Progenitor cell of endocrine pancreas (in vitro differentiated cells): ENCODE data around the gene STEAP3. TPM values are rescaled to one million over a fixed set of nuclear protein-coding genes. Genes with fewer than 3 reads are reported as not detected.
A peak's percentile ranks its signal among the peaks of the same experiment; 100 is the strongest.

ENCODE experiments used
- DNase-seq: peaks from one replicate; pipeline ENCODE4 v3.0.0; 2021; ENCODE audit warnings: low spot score; ENCODE audit not compliant: unreplicated experiment
- H3K27ac Mint-ChIP-seq: 2 replicates; pipeline ENCODE4 v1.8.0; 2021; ENCODE audit warnings: mild to moderate bottlenecking, moderate library complexity, mixed read lengths
- H3K27me3 Mint-ChIP-seq: 2 replicates; pipeline ENCODE4 v1.8.0; 2021; ENCODE audit warnings: mixed read lengths
- H3K36me3 Mint-ChIP-seq: 2 replicates; pipeline ENCODE4 v1.8.0; 2022; ENCODE audit warnings: mixed read lengths; ENCODE audit not compliant: insufficient read depth
- H3K4me1 Mint-ChIP-seq: 2 replicates; pipeline ENCODE4 v1.8.0; 2021; ENCODE audit warnings: low read depth, mixed read lengths
- H3K4me3 Mint-ChIP-seq: 2 replicates; pipeline ENCODE4 v1.8.0; 2021; ENCODE audit warnings: low read depth, mild to moderate bottlenecking, moderate library complexity, mixed read lengths
- H3K9me3 Mint-ChIP-seq: 2 replicates; pipeline ENCODE4 v1.8.0; 2021; ENCODE audit warnings: low read depth, mixed read lengths
- long read RNA-seq: library from polyadenylated mRNA; unstranded; transcript quantifications from one replicate; pipeline ENCODE4 v2.0.0, GENCODE V29; 2020
- total RNA-seq: library from RNA; stranded (reverse); gene quantifications from 2 replicates; pipeline ENCODE4 v1.2.1, GENCODE V29; 2021
- TF ChIP-seq, protein P1 (sequence below): fragments of 200-600 bp; sonication (generic); IDR thresholded peaks from one replicate; pipeline ENCODE4 v1.5.0; 2021; ENCODE audit warnings: antibody characterized with exemption, mild to moderate bottlenecking; ENCODE audit not compliant: unreplicated experiment

The STEAP3 gene, protein sequence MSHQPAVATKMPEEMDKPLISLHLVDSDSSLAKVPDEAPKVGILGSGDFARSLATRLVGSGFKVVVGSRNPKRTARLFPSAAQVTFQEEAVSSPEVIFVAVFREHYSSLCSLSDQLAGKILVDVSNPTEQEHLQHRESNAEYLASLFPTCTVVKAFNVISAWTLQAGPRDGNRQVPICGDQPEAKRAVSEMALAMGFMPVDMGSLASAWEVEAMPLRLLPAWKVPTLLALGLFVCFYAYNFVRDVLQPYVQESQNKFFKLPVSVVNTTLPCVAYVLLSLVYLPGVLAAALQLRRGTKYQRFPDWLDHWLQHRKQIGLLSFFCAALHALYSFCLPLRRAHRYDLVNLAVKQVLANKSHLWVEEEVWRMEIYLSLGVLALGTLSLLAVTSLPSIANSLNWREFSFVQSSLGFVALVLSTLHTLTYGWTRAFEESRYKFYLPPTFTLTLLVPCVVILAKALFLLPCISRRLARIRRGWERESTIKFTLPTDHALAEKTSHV
- total RNA-seq: 3.9 and 6.8 TPM in 2 replicates
- long read RNA-seq, full-length matches to known transcripts: 3 of 8 reads
- long read RNA-seq, partial matches to known transcripts: 2 of 8 reads
- long read RNA-seq, other reads (novel, unspliced or antisense): 3 of 8 reads

- Mint-ChIP-seq H3K4me1 (no peaks in the 10 kb centered on the region), H3K27ac (no peak within 1 kb of the TSS), H3K9me3 (no peaks in the 10 kb centered on the region), H3K27me3 (peaks cover 62% of the 10 kb centered on the region), H3K4me3 (peak within 1 kb of the TSS; percentile 61), H3K36me3 (no peaks in the 10 kb centered on the region)
- TF ChIP-seq, protein P1, sequence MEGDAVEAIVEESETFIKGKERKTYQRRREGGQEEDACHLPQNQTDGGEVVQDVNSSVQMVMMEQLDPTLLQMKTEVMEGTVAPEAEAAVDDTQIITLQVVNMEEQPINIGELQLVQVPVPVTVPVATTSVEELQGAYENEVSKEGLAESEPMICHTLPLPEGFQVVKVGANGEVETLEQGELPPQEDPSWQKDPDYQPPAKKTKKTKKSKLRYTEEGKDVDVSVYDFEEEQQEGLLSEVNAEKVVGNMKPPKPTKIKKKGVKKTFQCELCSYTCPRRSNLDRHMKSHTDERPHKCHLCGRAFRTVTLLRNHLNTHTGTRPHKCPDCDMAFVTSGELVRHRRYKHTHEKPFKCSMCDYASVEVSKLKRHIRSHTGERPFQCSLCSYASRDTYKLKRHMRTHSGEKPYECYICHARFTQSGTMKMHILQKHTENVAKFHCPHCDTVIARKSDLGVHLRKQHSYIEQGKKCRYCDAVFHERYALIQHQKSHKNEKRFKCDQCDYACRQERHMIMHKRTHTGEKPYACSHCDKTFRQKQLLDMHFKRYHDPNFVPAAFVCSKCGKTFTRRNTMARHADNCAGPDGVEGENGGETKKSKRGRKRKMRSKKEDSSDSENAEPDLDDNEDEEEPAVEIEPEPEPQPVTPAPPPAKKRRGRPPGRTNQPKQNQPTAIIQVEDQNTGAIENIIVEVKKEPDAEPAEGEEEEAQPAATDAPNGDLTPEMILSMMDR: no peak
- DNase-seq: peak; percentile 72
Measured at GRCh38 chr2:119223521-119224390, at the start of gene STEAP3. Gene STEAP3 (plus strand): TSS chr2:119223834. CDS start chr2:119231013, 7,179 bp downstream.

DNA sequence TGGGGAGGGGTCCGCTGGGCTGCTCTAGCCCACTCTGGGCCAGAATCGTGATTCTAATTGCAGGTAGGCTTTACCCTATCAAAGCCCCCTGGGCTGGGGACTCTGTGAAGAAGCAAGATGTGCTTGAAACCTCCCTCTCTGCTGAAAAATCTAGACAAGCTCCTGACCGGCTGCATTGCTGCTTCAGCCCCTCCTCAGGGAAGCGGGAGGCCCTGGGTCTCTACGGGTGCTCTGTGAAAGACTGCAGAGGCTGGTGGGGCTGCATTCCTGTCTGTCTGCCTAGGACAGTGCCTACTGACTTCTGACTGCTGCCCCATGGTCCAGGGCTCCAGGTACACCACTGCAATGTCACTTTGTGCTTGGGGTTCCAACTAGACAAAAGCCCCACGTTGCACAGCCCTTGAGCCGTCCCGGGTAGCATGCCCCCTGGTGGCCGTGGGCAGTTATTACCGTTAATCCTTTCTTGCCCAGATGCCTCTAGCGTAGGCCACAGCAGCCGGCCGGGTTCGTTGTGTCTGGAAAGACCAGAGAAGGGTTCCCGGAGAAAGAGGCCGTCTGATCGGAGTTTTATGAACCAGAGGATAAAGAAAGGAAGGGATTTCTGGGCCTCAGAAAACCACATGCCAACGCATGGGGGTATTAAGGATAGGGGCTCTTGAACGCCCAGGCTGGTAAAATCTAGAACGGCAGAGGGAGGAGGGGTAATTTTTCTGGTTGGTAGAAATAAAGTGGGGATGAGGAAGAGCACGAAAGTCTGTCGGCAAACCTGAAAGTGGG, 49.2 kb upstream of the STEAP3 start:
- Mint-ChIP-seq H3K4me1 (no peaks in the 10 kb centered on the region), H3K27me3 (peaks cover 15% of the 10 kb centered on the region), H3K4me3 (no peak overlapping the region), H3K9me3 (no peaks in the 10 kb centered on the region), H3K27ac (no peak overlapping the region), H3K36me3 (no peaks in the 10 kb centered on the region)
- peak; percentile 53 for DNase-seq
- TF ChIP-seq, protein P1: peak; percentile 72

DNA sequence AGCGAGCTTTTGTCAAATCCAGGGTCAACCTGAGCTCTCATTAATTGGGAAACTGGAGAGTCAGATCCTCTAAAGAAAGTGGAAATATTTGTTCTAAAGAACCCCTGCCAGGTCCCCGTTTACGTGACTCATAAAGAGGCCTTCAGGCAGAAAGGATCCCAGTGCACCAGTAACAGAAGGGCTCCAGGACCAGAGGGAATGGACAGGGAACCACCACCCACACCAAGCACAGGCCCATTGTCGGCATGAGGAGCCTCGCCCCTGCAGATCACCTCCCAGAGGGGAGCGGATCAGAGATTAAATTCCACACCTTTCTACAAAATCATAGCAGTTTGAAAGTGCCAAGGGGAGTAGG, 48.7 kb upstream of the STEAP3 start:
- H3K27ac Mint-ChIP-seq: no peak overlapping the region
- peaks cover 9% of the 10 kb centered on the region for H3K27me3 Mint-ChIP-seq
- DNase-seq: no peak
- no peaks in the 10 kb centered on the region for H3K9me3 Mint-ChIP-seq
- H3K4me3 Mint-ChIP-seq: no peak overlapping the region
- no peaks in the 10 kb centered on the region for H3K36me3 Mint-ChIP-seq
- H3K4me1 Mint-ChIP-seq: no peaks in the 10 kb centered on the region
- TF ChIP-seq, protein P1: no peak

- no peaks in the 10 kb centered on the region for H3K4me1 Mint-ChIP-seq
- no peak overlapping the region for H3K27ac Mint-ChIP-seq
- no peaks in the 10 kb centered on the region for H3K9me3 Mint-ChIP-seq
- no peak overlapping the region for H3K4me3 Mint-ChIP-seq
- H3K36me3 Mint-ChIP-seq: no peaks in the 10 kb centered on the region
- DNase-seq: no peak
- TF ChIP-seq, protein P1: no peak
- H3K27me3 Mint-ChIP-seq: peaks cover 9% of the 10 kb centered on the region
Measured at GRCh38 chr2:119175517-119175916, 48.1 kb upstream of the STEAP3 start.
